DOHH2 (cell line): ENCODE measurements around the gene SF1.

Experiments
- H3F3A ChIP-seq: fragments of 200-600 bp; sonication (generic), shearing (Covaris generic); 2 replicates; pipeline ENCODE4 v1.6.0; 2016; ENCODE audit warnings: antibody characterized with exemption, mild to moderate bottlenecking; ENCODE audit not compliant: control insufficient read depth, insufficient read depth
- H3K27ac ChIP-seq: fragments of 200-600 bp; sonication (generic); 2 replicates; pipeline ENCODE4 v1.5.1; 2014; ENCODE audit warnings: low read depth, mild to moderate bottlenecking, low read length, moderate library complexity
- H3K27me3 ChIP-seq: fragments of 200-600 bp; sonication (generic); 2 replicates; pipeline ENCODE4 v1.6.1; 2014; ENCODE audit warnings: mild to moderate bottlenecking, low read length, mixed read lengths; ENCODE audit not compliant: control insufficient read depth
- H3K36me3 ChIP-seq: fragments of 200-600 bp; sonication (generic); 2 replicates; pipeline ENCODE4 v1.6.1; 2014; ENCODE audit warnings: mild to moderate bottlenecking, low read length, moderate library complexity, mixed read lengths; ENCODE audit not compliant: control insufficient read depth
- H3K4me1 ChIP-seq: fragments of 200-600 bp; sonication (generic); 2 replicates; pipeline ENCODE4 v1.6.1; 2014; ENCODE audit warnings: mild to moderate bottlenecking, low read length, mixed read lengths; ENCODE audit not compliant: control insufficient read depth
- H3K4me2 ChIP-seq: fragments of 200-600 bp; sonication (generic); 2 replicates; pipeline ENCODE4 v1.6.0; 2014; ENCODE audit warnings: mild to moderate bottlenecking, low read length, moderate library complexity
- H3K4me3 ChIP-seq: fragments of 200-600 bp; sonication (generic); 2 replicates; pipeline ENCODE4 v1.5.1; 2014; ENCODE audit warnings: mild to moderate bottlenecking, low read length, mixed read lengths
- H3K79me2 ChIP-seq: fragments of 200-600 bp; sonication (generic); 2 replicates; pipeline ENCODE4 v1.6.1; 2014; ENCODE audit warnings: mild to moderate bottlenecking, low read length, mixed read lengths; ENCODE audit not compliant: control insufficient read depth
- H3K9me2 ChIP-seq: fragments of 200-600 bp; sonication (generic); replicated peaks from 2 replicates; pipeline ENCODE4 v1.6.1; 2014; ENCODE audit warnings: mild to moderate bottlenecking, low read length, mixed read lengths; ENCODE audit not compliant: control insufficient read depth
- H3K9me3 ChIP-seq: fragments of 200-600 bp; sonication (generic); 2 replicates; pipeline ENCODE4 v1.6.1; 2014; ENCODE audit warnings: antibody characterized with exemption, low read length, mixed read lengths; ENCODE audit not compliant: control insufficient read depth, insufficient read depth
- H4K20me1 ChIP-seq: fragments of 200-600 bp; sonication (generic); 2 replicates; pipeline ENCODE4 v1.6.0; 2014; ENCODE audit warnings: low read depth, mild to moderate bottlenecking, antibody characterized with exemption, low read length, moderate library complexity; ENCODE audit not compliant: control insufficient read depth, insufficient read depth
- CTCF ChIP-seq: fragments of 200-600 bp; sonication (generic); IDR thresholded peaks from one replicate; pipeline ENCODE4 v1.5.1; 2014; ENCODE audit warnings: antibody characterized with exemption, mild to moderate bottlenecking, low read depth, low read length; ENCODE audit not compliant: poor library complexity, severe bottlenecking
- EZH2phosphoT487 ChIP-seq: fragments of 200-600 bp; sonication (generic); IDR thresholded peaks from 2 replicates; pipeline ENCODE4 v1.6.1; 2017; ENCODE audit warnings: borderline replicate concordance, mild to moderate bottlenecking, antibody characterized with exemption, low read length, moderate library complexity, mixed read lengths

SF1 gene

GRCh38 chr11:64734811-64735724 lies 43.3 kb downstream of the SF1 start:
- H3K9me2 ChIP-seq = no peaks in the 10 kb centered on the region
- H3K27ac ChIP-seq = no peak overlapping the region
- no peaks in the 10 kb centered on the region for H4K20me1 ChIP-seq
- H3F3A ChIP-seq = no peaks in the 10 kb centered on the region
- H3K27me3 ChIP-seq = no peaks in the 10 kb centered on the region
- H3K36me3 ChIP-seq = peaks cover 58% of the 10 kb centered on the region
- H3K9me3 ChIP-seq = no peaks in the 10 kb centered on the region
- TF ChIP-seq EZH2phosphoT487 (no peak), CTCF (no peak)
- no peak overlapping the region for H3K4me3 ChIP-seq
- H3K4me1 ChIP-seq = no peaks in the 10 kb centered on the region
- H3K4me2 ChIP-seq = no peak overlapping the region
- H3K79me2 ChIP-seq = no peaks in the 10 kb centered on the region

- Histone ChIP-seq H3K79me2 (no peaks in the 10 kb centered on the region), H3F3A (no peaks in the 10 kb centered on the region), H3K4me1 (no peaks in the 10 kb centered on the region), H4K20me1 (no peaks in the 10 kb centered on the region), H3K4me3 (no peak overlapping the region), H3K4me2 (no peak overlapping the region), H3K36me3 (peaks cover 45% of the 10 kb centered on the region), H3K27ac (no peak overlapping the region), H3K27me3 (no peaks in the 10 kb centered on the region), H3K9me2 (no peaks in the 10 kb centered on the region), H3K9me3 (no peaks in the 10 kb centered on the region)
- TF ChIP-seq EZH2phosphoT487 (no peak), CTCF (no peak)
Observed at GRCh38 chr11:64731601-64732000, 46.7 kb downstream of the SF1 start.

- Histone ChIP-seq H3K4me1 (no peaks in the 10 kb centered on the region), H3K79me2 (no peaks in the 10 kb centered on the region), H3K4me3 (no peak overlapping the region), H3K4me2 (no peak overlapping the region), H3K9me2 (no peaks in the 10 kb centered on the region), H4K20me1 (no peaks in the 10 kb centered on the region), H3K27me3 (no peaks in the 10 kb centered on the region), H3F3A (no peaks in the 10 kb centered on the region), H3K27ac (no peak overlapping the region), H3K36me3 (peaks cover 29% of the 10 kb centered on the region), H3K9me3 (no peaks in the 10 kb centered on the region)
- TF ChIP-seq CTCF = no peak
Observed at GRCh38 chr11:64729851-64730382, 48.4 kb downstream of the SF1 start.
